GM12878 (cell line): ENCODE results near the gene CDH4. TPM values are rescaled to one million over a fixed set of nuclear protein-coding genes. Genes with fewer than 3 reads are reported as not detected.

ENCODE experiments used
- ATAC-seq: fragments of 200-7000 bp; cut with Tn5 transposase; 3 replicates; pipeline ENCODE4 v1.9.1; 2020; ENCODE audit warnings: mild to moderate bottlenecking, moderate library complexity
- BruUV-seq: library from RNA; stranded (reverse); fragments of 400-500 nt; replicated peaks from 2 replicates; lab custom pipeline; 2021; lab: Mats Ljungman, UMichigan
- CTCF ChIA-PET: fragments of 300-600 bp; sonication (Branson Sonifier 250); formaldehyde crosslinking; extraction: SDS; loops from one replicate; lab custom pipeline; 2021; ENCODE audit warnings: inconsistent platforms; lab: Yijun Ruan, JAX
- POLR2A ChIA-PET: fragments of 350-600 bp; formaldehyde crosslinking; extraction: SDS; loops from one replicate; lab custom pipeline; 2021; ENCODE audit warnings: inconsistent platforms; lab: Charles Lee
- RAD21 ChIA-PET: fragments of 300-600 bp; sonication (Branson Sonifier 250); formaldehyde crosslinking; loops from one replicate; lab custom pipeline; 2023; ENCODE audit warnings: antibody characterized with exemption; ENCODE audit not compliant: unreplicated experiment; lab: Charles Lee
- SMC1A ChIA-PET: fragments of 300-600 bp; sonication (Branson Sonifier 250); formaldehyde crosslinking; loops from one replicate; lab custom pipeline; 2023; ENCODE audit not compliant: unreplicated experiment, uncharacterized antibody; lab: Charles Lee
- DNase-seq: peaks from one replicate; pipeline ENCODE4 v3.0.0-alpha.2; 2011; ENCODE audit warnings: low read depth, low spot score
- FAIRE-seq: peaks from 3 replicates; lab custom pipeline; 2011; peaks lifted over from hg19 to GRCh38; lab: Jason Lieb, UNC
- H2AFZ ChIP-seq: 2 replicates; pipeline ENCODE4 v1.6.0; 2011; ENCODE audit warnings: low read depth, low read length, control low read depth; ENCODE audit not compliant: control insufficient read depth
- H3K27ac ChIP-seq: 2 replicates; pipeline ENCODE4 v1.5.1; 2011; ENCODE audit warnings: control low read depth; ENCODE audit not compliant: control insufficient read depth, insufficient read depth
- H3K27me3 ChIP-seq, 2 experiments: replicated peaks in 1 of 2; 2 replicates each; pipeline versions ENCODE4 v1.6.0 to v1.6.1; 2011; ENCODE audit warnings: low read length in 1 of 2; ENCODE audit not compliant: control insufficient read depth in 2 of 2, insufficient read depth in 2 of 2
- H3K36me3 ChIP-seq, 2 experiments: 2 replicates each; pipeline ENCODE4 v1.5.1; 2011; ENCODE audit warnings: low read length in 1 of 2; ENCODE audit not compliant: control insufficient read depth in 2 of 2, insufficient read depth in 2 of 2
- H3K4me1 ChIP-seq: 2 replicates; pipeline ENCODE4 v1.6.1; 2011; ENCODE audit warnings: mild to moderate bottlenecking, low read length, moderate library complexity, mixed read lengths; ENCODE audit not compliant: control insufficient read depth, insufficient read depth
- H3K4me2 ChIP-seq: 2 replicates; pipeline ENCODE4 v1.6.0; 2011; ENCODE audit warnings: control low read depth; ENCODE audit not compliant: control insufficient read depth, insufficient read depth
- H3K4me3 ChIP-seq: fragments of 200-600 bp; sonication (generic); 2 replicates; pipeline ENCODE4 v1.5.1; 2016
- H3K79me2 ChIP-seq: 2 replicates; pipeline ENCODE4 v1.6.0; 2011; ENCODE audit warnings: low read length; ENCODE audit not compliant: control insufficient read depth, insufficient read depth
- H3K9ac ChIP-seq: 2 replicates; pipeline ENCODE4 v1.8.0; 2011; ENCODE audit warnings: low read length, control low read depth, mixed read lengths; ENCODE audit not compliant: control insufficient read depth, insufficient read depth
- H3K9me3 ChIP-seq: replicated peaks from 3 replicates; pipeline ENCODE4 v1.5.1; 2011; ENCODE audit warnings: mild to moderate bottlenecking, low read length; ENCODE audit not compliant: control insufficient read depth, insufficient read depth
- H4K20me1 ChIP-seq: 2 replicates; pipeline ENCODE4 v1.6.0; 2011; ENCODE audit not compliant: control insufficient read depth, insufficient read depth
- BACH1 ChIP-seq: fragments of 450-650 bp; IDR thresholded peaks from 2 replicates; pipeline ENCODE4 v1.6.1; 2017; ENCODE audit warnings: mild to moderate bottlenecking, borderline replicate concordance
- BMI1 ChIP-seq: fragments of 450-650 bp; IDR thresholded peaks from 2 replicates; pipeline ENCODE4 v1.6.1; 2016; ENCODE audit warnings: mild to moderate bottlenecking, moderate library complexity, borderline replicate concordance
- ETV6 ChIP-seq, 2 experiments: fragments of 450-650 bp in 1 of 2; IDR thresholded peaks in 1 of 2; conservative IDR thresholded peaks in 1 of 2; 2 replicates each; pipeline ENCODE4 v1.6.1; 2014; ENCODE audit warnings: antibody characterized with exemption in 1 of 2, borderline replicate concordance in 1 of 2, low read depth in 1 of 2, mild to moderate bottlenecking in 1 of 2, moderate library complexity in 1 of 2
- FOXM1 ChIP-seq: IDR thresholded peaks from 2 replicates; pipeline ENCODE4 v1.6.1; 2012; ENCODE audit warnings: low read depth, mild to moderate bottlenecking, inconsistent platforms, low read length, moderate library complexity
- HDGF ChIP-seq: fragments of 450-650 bp; IDR thresholded peaks from 2 replicates; pipeline ENCODE4 v1.6.1; 2016; ENCODE audit warnings: antibody characterized with exemption
- LARP7 ChIP-seq: fragments of 450-650 bp; IDR thresholded peaks from 2 replicates; pipeline ENCODE4 v1.6.1; 2017; ENCODE audit warnings: mild to moderate bottlenecking
- NFYB ChIP-seq: IDR thresholded peaks from 2 replicates; pipeline ENCODE4 v1.6.1; 2011; ENCODE audit warnings: low read depth, mild to moderate bottlenecking, low read length, improper control_type of control experiment, moderate library complexity; ENCODE audit not compliant: insufficient read depth
- RAD51 ChIP-seq: fragments of 450-650 bp; IDR thresholded peaks from 2 replicates; pipeline ENCODE4 v1.6.1; 2016; ENCODE audit warnings: moderate library complexity, mild to moderate bottlenecking, inconsistent platforms
- RELA ChIP-seq: fragments of 450-650 bp; IDR thresholded peaks from 2 replicates; pipeline ENCODE4 v1.8.0; 2014; ENCODE audit warnings: borderline replicate concordance; ENCODE audit not compliant: partially characterized antibody
- SIX5 ChIP-seq: IDR thresholded peaks from 2 replicates; pipeline ENCODE4 v1.6.1; 2011; ENCODE audit warnings: mild to moderate bottlenecking, low read depth, low read length, moderate library complexity; ENCODE audit not compliant: severe bottlenecking
- SMAD5 ChIP-seq: IDR thresholded peaks from 2 replicates; pipeline ENCODE4 v1.6.1; 2016; ENCODE audit warnings: antibody characterized with exemption, low read depth
- SP1 ChIP-seq: IDR thresholded peaks from one replicate; pipeline ENCODE4 v1.6.1; 2011; ENCODE audit warnings: low read depth, low read length
- STAT1 ChIP-seq: fragments of 450-650 bp; conservative IDR thresholded peaks from 2 replicates; pipeline ENCODE4 v1.6.1; 2014; ENCODE audit warnings: antibody characterized with exemption, mild to moderate bottlenecking
- TBL1XR1 ChIP-seq: IDR thresholded peaks from 2 replicates; pipeline ENCODE4 v1.6.1; 2012; ENCODE audit warnings: low read depth, low read length, improper control_type of control experiment
- ZNF24 ChIP-seq: fragments of 450-650 bp; IDR thresholded peaks from 2 replicates; pipeline ENCODE4 v1.6.1; 2017; ENCODE audit warnings: antibody characterized with exemption, mild to moderate bottlenecking
- WGBS: methylation state at CpG from one replicate; pipeline ENCODE4 v1.1.6; 2016; ENCODE audit warnings: low lambda C conversion rate; ENCODE audit not compliant: insufficient replicate concordance, insufficient coverage; ENCODE audit errors: missing lambda C conversion rate; 5-methylcytosine and 5-hydroxymethylcytosine counted together
- in situ Hi-C: fragments of 300-500 bp; cut with MboI; formaldehyde crosslinking; loops from 9 replicates; pipeline ENCODE4 v1.14.3; 2018; ENCODE audit warnings: mixed read lengths
- intact Hi-C: fragments of 100-400 bp; cut with micrococcal nuclease; formaldehyde crosslinking; loops from one replicate; pipeline ENCODE4 v1.14.2; 2022; ENCODE audit not compliant: unreplicated experiment
- polyA plus RNA-seq, 11 experiments: library from polyadenylated mRNA; depleted of rRNA in 4 of 11; unstranded in 6 of 11; stranded (reverse) in 5 of 11; fragments of >200 nt; fragmentation: Nextera tagmentation in 4 of 11; fragmentation: Illumina TruSeq in 1 of 11; extraction: Ambion mirVana in 4 of 11; extraction: Trizol in 1 of 11; gene quantifications; 1 replicate in 1 of 11; 2 replicates in 10 of 11; pipeline versions ENCODE4 v1.2.1 to v1.2.3, GENCODE V29; 2011 to 2016; ENCODE audit warnings: inconsistent platforms in 2 of 11, missing spikeins in 2 of 11, low read depth in 1 of 11
- total RNA-seq, 4 experiments: library from RNA; depleted of rRNA in 3 of 4; stranded (reverse); fragments of >200 nt in 3 of 4; fragmentation: Illumina TruSeq in 1 of 4; extraction: Trizol in 1 of 4; gene quantifications; 2 replicates each; pipeline versions ENCODE4 v1.2.1 to v1.2.3, GENCODE V29; 2013 to 2021
- TF ChIP-seq, protein P1 (sequence below): fragments of 450-650 bp; formaldehyde crosslinking; IDR thresholded peaks from 2 replicates; pipeline ENCODE4 v1.5.0; 2022; ENCODE audit warnings: mild to moderate bottlenecking, missing genetic modification characterization
- TF ChIP-seq, protein P2 (sequence below): fragments of 450-650 bp; IDR thresholded peaks from 2 replicates; pipeline ENCODE4 v1.6.1; 2018; ENCODE audit warnings: mild to moderate bottlenecking, low read depth, moderate library complexity; ENCODE audit not compliant: partially characterized antibody

Gene CDH4
- total and polyA plus RNA-seq, 10 of the 15 experiments (the other 5 are each of a cell fraction or from before 2014, with no cell fraction given): not detected

DNA sequence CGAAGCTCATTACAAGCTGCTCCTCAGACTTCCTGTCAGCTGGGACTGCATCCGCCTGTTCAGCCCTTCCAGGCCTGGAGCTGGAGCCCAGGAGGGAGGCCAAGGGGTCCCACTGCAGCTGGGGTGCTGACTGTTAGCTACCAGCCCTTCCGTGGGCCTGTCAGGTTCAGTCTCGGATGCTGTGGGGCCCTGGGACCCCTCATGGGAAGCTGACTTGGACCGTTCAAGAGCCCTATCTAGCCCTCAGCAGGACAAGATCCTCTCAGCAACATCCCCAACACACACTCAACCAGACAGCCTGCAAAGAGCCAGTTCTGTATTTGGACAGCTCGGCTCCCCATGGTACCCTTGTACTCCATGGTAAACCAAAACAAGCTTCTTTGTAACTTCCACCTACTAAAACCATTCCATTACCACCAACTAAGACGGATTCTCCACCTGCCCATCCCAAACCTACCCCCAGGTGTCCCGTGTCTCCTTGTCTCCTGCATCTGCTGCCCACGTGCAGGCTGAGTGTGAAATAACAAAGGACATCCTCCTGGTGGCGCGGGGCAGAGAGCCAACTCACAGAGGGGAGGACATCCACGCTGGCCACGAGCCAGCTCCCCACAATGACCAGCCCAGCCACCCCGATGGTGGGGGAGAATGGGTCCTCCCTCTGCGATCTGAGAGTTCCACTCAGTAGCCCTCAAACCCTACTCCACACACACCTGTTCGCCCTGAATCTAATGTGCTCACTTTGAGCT, 702.4 kb downstream of the CDH4 start:
- Histone ChIP-seq H3K9ac (no peak overlapping the region), H4K20me1 (no peaks in the 10 kb centered on the region), H3K4me3 (no peak overlapping the region), H3K9me3 (no peaks in the 10 kb centered on the region), H3K4me1 (no peaks in the 10 kb centered on the region), H3K79me2 (no peaks in the 10 kb centered on the region), H3K27ac (no peak overlapping the region), H3K27me3 (no peaks in the 10 kb centered on the region), H3K4me2 (no peak overlapping the region), H3K36me3 (no peaks in the 10 kb centered on the region), H2AFZ (no peak overlapping the region)
- ChIA-PET SMC1A (no interaction called here), RAD21 (no interaction called here), POLR2A (no interaction called here), CTCF (no interaction called here)
- no TSS peak for BruUV-seq
- in situ Hi-C loops (no loop called here), intact Hi-C loops (no loop called here)
- DNase-seq: no peak
- no peak for ATAC-seq
- WGBS: 29% methylated on average over 16 of the region's 16 CpGs
- FAIRE-seq: no peak
- TF ChIP-seq NFYB: no peak
- no peak for TF ChIP-seq RAD51
- no peak for TF ChIP-seq ETV6 (conservative IDR thresholded peaks at IDR 0.05 in 1 of 2, IDR thresholded peaks at IDR 0.05 in 1 of 2; ENCODE audit: borderline replicate concordance in 1 of 2, low read depth in 1 of 2)
- TF ChIP-seq HDGF: no peak
- TF ChIP-seq, protein P1, sequence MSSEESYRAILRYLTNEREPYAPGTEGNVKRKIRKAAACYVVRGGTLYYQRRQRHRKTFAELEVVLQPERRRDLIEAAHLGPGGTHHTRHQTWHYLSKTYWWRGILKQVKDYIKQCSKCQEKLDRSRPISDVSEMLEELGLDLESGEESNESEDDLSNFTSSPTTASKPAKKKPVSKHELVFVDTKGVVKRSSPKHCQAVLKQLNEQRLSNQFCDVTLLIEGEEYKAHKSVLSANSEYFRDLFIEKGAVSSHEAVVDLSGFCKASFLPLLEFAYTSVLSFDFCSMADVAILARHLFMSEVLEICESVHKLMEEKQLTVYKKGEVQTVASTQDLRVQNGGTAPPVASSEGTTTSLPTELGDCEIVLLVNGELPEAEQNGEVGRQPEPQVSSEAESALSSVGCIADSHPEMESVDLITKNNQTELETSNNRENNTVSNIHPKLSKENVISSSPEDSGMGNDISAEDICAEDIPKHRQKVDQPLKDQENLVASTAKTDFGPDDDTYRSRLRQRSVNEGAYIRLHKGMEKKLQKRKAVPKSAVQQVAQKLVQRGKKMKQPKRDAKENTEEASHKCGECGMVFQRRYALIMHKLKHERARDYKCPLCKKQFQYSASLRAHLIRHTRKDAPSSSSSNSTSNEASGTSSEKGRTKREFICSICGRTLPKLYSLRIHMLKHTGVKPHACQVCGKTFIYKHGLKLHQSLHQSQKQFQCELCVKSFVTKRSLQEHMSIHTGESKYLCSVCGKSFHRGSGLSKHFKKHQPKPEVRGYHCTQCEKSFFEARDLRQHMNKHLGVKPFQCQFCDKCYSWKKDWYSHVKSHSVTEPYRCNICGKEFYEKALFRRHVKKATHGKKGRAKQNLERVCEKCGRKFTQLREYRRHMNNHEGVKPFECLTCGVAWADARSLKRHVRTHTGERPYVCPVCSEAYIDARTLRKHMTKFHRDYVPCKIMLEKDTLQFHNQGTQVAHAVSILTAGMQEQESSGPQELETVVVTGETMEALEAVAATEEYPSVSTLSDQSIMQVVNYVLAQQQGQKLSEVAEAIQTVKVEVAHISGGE (CRISPR knock-in tag): no peak
- no peak for TF ChIP-seq FOXM1
- no peak for TF ChIP-seq RELA
- no peak for TF ChIP-seq LARP7
- no peak for TF ChIP-seq STAT1
- no peak for TF ChIP-seq ZNF24
- no peak for TF ChIP-seq TBL1XR1
- no peak for TF ChIP-seq SP1
- TF ChIP-seq, protein P2, sequence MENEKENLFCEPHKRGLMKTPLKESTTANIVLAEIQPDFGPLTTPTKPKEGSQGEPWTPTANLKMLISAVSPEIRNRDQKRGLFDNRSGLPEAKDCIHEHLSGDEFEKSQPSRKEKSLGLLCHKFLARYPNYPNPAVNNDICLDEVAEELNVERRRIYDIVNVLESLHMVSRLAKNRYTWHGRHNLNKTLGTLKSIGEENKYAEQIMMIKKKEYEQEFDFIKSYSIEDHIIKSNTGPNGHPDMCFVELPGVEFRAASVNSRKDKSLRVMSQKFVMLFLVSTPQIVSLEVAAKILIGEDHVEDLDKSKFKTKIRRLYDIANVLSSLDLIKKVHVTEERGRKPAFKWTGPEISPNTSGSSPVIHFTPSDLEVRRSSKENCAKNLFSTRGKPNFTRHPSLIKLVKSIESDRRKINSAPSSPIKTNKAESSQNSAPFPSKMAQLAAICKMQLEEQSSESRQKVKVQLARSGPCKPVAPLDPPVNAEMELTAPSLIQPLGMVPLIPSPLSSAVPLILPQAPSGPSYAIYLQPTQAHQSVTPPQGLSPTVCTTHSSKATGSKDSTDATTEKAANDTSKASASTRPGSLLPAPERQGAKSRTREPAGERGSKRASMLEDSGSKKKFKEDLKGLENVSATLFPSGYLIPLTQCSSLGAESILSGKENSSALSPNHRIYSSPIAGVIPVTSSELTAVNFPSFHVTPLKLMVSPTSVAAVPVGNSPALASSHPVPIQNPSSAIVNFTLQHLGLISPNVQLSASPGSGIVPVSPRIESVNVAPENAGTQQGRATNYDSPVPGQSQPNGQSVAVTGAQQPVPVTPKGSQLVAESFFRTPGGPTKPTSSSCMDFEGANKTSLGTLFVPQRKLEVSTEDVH: no peak
- TF ChIP-seq SIX5: no peak
- TF ChIP-seq SMAD5: no peak
- no peak for TF ChIP-seq BACH1
- no peak for TF ChIP-seq BMI1
